DOHH2 (cell line): ENCODE data around the gene TCP10L.
"Not testable (repeated sequence)": the region's sequence is repeated elsewhere in the genome, so short reads cannot be mapped to it uniquely, and the experiment has no call there.

ENCODE experiments used
- H3F3A ChIP-seq: fragments of 200-600 bp; sonication (generic), shearing (Covaris generic); 2 replicates; pipeline ENCODE4 v1.6.0; 2016; ENCODE audit warnings: antibody characterized with exemption, mild to moderate bottlenecking; ENCODE audit not compliant: control insufficient read depth, insufficient read depth
- H3K27ac ChIP-seq: fragments of 200-600 bp; sonication (generic); 2 replicates; pipeline ENCODE4 v1.5.1; 2014; ENCODE audit warnings: low read depth, mild to moderate bottlenecking, low read length, moderate library complexity
- H3K27me3 ChIP-seq: fragments of 200-600 bp; sonication (generic); 2 replicates; pipeline ENCODE4 v1.6.1; 2014; ENCODE audit warnings: mild to moderate bottlenecking, low read length, mixed read lengths; ENCODE audit not compliant: control insufficient read depth
- H3K36me3 ChIP-seq: fragments of 200-600 bp; sonication (generic); 2 replicates; pipeline ENCODE4 v1.6.1; 2014; ENCODE audit warnings: mild to moderate bottlenecking, low read length, moderate library complexity, mixed read lengths; ENCODE audit not compliant: control insufficient read depth
- H3K4me1 ChIP-seq: fragments of 200-600 bp; sonication (generic); 2 replicates; pipeline ENCODE4 v1.6.1; 2014; ENCODE audit warnings: mild to moderate bottlenecking, low read length, mixed read lengths; ENCODE audit not compliant: control insufficient read depth
- H3K4me2 ChIP-seq: fragments of 200-600 bp; sonication (generic); 2 replicates; pipeline ENCODE4 v1.6.0; 2014; ENCODE audit warnings: mild to moderate bottlenecking, low read length, moderate library complexity
- H3K4me3 ChIP-seq: fragments of 200-600 bp; sonication (generic); 2 replicates; pipeline ENCODE4 v1.5.1; 2014; ENCODE audit warnings: mild to moderate bottlenecking, low read length, mixed read lengths
- H3K79me2 ChIP-seq: fragments of 200-600 bp; sonication (generic); 2 replicates; pipeline ENCODE4 v1.6.1; 2014; ENCODE audit warnings: mild to moderate bottlenecking, low read length, mixed read lengths; ENCODE audit not compliant: control insufficient read depth
- H3K9me2 ChIP-seq: fragments of 200-600 bp; sonication (generic); replicated peaks from 2 replicates; pipeline ENCODE4 v1.6.1; 2014; ENCODE audit warnings: mild to moderate bottlenecking, low read length, mixed read lengths; ENCODE audit not compliant: control insufficient read depth
- H3K9me3 ChIP-seq: fragments of 200-600 bp; sonication (generic); 2 replicates; pipeline ENCODE4 v1.6.1; 2014; ENCODE audit warnings: antibody characterized with exemption, low read length, mixed read lengths; ENCODE audit not compliant: control insufficient read depth, insufficient read depth
- H4K20me1 ChIP-seq: fragments of 200-600 bp; sonication (generic); 2 replicates; pipeline ENCODE4 v1.6.0; 2014; ENCODE audit warnings: low read depth, mild to moderate bottlenecking, antibody characterized with exemption, low read length, moderate library complexity; ENCODE audit not compliant: control insufficient read depth, insufficient read depth
- CTCF ChIP-seq: fragments of 200-600 bp; sonication (generic); IDR thresholded peaks from one replicate; pipeline ENCODE4 v1.5.1; 2014; ENCODE audit warnings: antibody characterized with exemption, mild to moderate bottlenecking, low read depth, low read length; ENCODE audit not compliant: poor library complexity, severe bottlenecking
- EZH2phosphoT487 ChIP-seq: fragments of 200-600 bp; sonication (generic); IDR thresholded peaks from 2 replicates; pipeline ENCODE4 v1.6.1; 2017; ENCODE audit warnings: borderline replicate concordance, mild to moderate bottlenecking, antibody characterized with exemption, low read length, moderate library complexity, mixed read lengths

Gene TCP10L

GRCh38 chr21:32562426-32562825 lies 22.9 kb downstream of the TCP10L start:
- no peak overlapping the region for H3K4me3 ChIP-seq
- no peak overlapping the region for H3K27ac ChIP-seq
- no peaks in the 10 kb centered on the region for H3K4me1 ChIP-seq
- H3F3A ChIP-seq: no peaks in the 10 kb centered on the region
- no peak overlapping the region for H3K4me2 ChIP-seq
- H3K27me3 ChIP-seq: no peaks in the 10 kb centered on the region
- H4K20me1 ChIP-seq: no peaks in the 10 kb centered on the region
- no peak for TF ChIP-seq EZH2phosphoT487
- TF ChIP-seq CTCF: no peak
- H3K36me3 ChIP-seq: no peaks in the 10 kb centered on the region
- no peaks in the 10 kb centered on the region for H3K9me3 ChIP-seq
- no peaks in the 10 kb centered on the region for H3K9me2 ChIP-seq
- H3K79me2 ChIP-seq: no peaks in the 10 kb centered on the region

- not testable (repeated sequence) for H3K4me1 ChIP-seq, H3K79me2 ChIP-seq, H3K4me2 ChIP-seq, H3K4me3 ChIP-seq, H3K36me3 ChIP-seq, H3K9me2 ChIP-seq, H3K9me3 ChIP-seq, H3F3A ChIP-seq, H4K20me1 ChIP-seq, H3K27ac ChIP-seq, H3K27me3 ChIP-seq
Observed at GRCh38 chr21:32561476-32561875, 23.8 kb downstream of the TCP10L start.

DNA sequence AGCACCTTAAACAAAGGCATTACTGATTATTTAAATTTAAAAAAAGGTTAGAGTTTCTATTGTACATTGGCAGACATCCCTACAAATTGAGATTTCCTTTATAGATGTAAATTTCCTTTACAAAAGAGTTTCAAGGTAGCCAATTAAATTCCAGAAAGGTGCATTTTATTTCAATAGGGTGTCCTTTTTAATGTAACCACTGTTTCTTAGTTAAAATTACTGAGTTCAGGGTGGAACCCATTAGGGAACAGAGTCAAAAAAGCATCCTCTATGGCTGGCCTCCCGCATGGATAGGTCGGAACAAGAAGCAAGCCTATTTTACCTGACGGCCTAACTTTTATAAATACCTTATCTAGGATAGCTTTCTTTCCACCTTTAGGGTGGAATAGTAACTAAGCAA lies 24.4 kb downstream of the TCP10L start:
- no peaks in the 10 kb centered on the region for H3K4me1 ChIP-seq
- no peaks in the 10 kb centered on the region for H4K20me1 ChIP-seq
- no peaks in the 10 kb centered on the region for H3K79me2 ChIP-seq
- no peaks in the 10 kb centered on the region for H3K36me3 ChIP-seq
- no peak for TF ChIP-seq EZH2phosphoT487
- no peak for TF ChIP-seq CTCF
- no peak overlapping the region for H3K4me3 ChIP-seq
- H3F3A ChIP-seq: no peaks in the 10 kb centered on the region
- H3K4me2 ChIP-seq: no peak overlapping the region
- no peaks in the 10 kb centered on the region for H3K9me3 ChIP-seq
- H3K27ac ChIP-seq: no peak overlapping the region
- peaks cover 5% of the 10 kb centered on the region for H3K27me3 ChIP-seq
- H3K9me2 ChIP-seq: no peaks in the 10 kb centered on the region

DNA sequence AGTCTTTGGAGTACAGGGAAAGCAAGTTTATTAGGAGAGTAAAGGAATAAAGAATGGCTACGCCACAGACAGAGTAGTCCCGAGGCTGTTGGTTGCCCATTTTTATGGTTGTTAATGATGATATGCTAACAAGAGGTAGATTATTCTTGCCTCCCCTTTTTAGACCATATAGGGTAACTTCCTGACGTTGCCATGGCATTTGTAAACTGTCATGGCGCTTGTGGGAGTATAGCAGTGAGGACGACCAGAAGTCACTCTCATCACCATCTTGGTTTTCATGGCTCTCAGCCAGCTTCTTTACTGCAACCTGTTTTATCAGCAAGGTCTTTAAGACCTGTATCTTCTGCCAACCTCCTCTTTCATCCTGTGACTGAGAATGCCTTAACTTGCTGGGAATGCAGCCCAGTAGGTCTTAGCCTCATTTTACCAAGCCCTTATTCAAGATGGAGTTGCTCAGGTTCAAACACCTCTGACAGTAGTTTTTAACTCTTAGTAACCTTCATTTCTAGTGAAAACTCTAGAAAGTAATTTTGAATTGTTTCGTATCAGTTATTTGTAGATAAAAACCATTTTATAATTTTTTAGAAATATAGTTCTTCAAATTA lies 26.2 kb downstream of the TCP10L start:
- no peak for TF ChIP-seq CTCF
- TF ChIP-seq EZH2phosphoT487: no peak

More for the DNA sequence above, 26.2 kb downstream of the TCP10L start:
- Histone ChIP-seq H3F3A (no peaks in the 10 kb centered on the region), H3K27me3 (peaks cover 5% of the 10 kb centered on the region), H3K9me2 (no peaks in the 10 kb centered on the region), H3K4me2 (no peak overlapping the region), H3K36me3 (no peaks in the 10 kb centered on the region), H4K20me1 (no peaks in the 10 kb centered on the region), H3K4me1 (no peaks in the 10 kb centered on the region), H3K9me3 (no peaks in the 10 kb centered on the region), H3K27ac (no peak overlapping the region), H3K4me3 (no peak overlapping the region), H3K79me2 (no peaks in the 10 kb centered on the region)
